Testis (tissue), 2 donors: ENCODE results near the gene HECW1.

Experiments
- POLR2A ChIP-seq: fragments of 450-650 bp; IDR thresholded peaks from one replicate; pipeline ENCODE4 v1.6.1; 2017; ENCODE audit warnings: antibody characterized with exemption, mild to moderate bottlenecking, moderate library complexity
- TF ChIP-seq, protein P1 (sequence below), 3 experiments: fragments of 450-650 bp in 2 of 3; fragments of 200-600 bp in 1 of 3; sonication (generic) in 1 of 3; IDR thresholded peaks; one replicate each; pipeline ENCODE4 v1.5.1; 2016 to 2019; ENCODE audit warnings: antibody characterized with exemption in 3 of 3, mild to moderate bottlenecking in 2 of 3, moderate library complexity in 1 of 3

DNA sequence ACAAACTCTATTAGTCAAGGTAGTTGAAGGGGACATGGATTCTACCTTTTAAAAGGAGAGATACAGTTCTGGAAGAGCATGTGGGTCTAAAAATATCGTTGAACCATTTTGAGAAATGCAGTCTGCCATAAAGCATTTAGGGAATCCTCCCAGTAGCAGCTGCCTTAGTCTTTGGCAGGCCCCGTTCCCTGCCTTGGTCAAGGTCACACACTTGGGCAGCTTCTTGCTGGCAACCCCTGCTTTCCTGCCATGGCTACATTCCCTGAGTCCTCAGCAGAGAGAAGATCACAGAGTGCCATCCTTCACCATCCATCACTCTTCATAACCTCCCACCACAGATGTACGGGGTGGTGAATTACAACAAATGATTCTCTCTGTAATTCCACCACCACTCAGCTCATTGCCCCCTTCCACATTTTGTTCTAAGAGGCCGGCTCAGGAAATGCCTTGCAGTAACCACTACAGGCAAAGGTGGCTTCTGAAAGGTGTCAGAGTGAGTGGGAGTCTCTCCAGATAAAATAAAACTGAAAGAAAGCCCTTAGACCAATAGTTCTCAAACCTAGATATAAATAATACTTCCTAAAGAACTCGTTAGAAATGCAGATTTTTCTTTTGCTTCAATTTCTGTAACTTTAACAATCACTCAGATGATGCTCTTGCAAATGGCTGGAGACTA, 349.0 kb downstream of the HECW1 start:
- TF ChIP-seq, protein P1, sequence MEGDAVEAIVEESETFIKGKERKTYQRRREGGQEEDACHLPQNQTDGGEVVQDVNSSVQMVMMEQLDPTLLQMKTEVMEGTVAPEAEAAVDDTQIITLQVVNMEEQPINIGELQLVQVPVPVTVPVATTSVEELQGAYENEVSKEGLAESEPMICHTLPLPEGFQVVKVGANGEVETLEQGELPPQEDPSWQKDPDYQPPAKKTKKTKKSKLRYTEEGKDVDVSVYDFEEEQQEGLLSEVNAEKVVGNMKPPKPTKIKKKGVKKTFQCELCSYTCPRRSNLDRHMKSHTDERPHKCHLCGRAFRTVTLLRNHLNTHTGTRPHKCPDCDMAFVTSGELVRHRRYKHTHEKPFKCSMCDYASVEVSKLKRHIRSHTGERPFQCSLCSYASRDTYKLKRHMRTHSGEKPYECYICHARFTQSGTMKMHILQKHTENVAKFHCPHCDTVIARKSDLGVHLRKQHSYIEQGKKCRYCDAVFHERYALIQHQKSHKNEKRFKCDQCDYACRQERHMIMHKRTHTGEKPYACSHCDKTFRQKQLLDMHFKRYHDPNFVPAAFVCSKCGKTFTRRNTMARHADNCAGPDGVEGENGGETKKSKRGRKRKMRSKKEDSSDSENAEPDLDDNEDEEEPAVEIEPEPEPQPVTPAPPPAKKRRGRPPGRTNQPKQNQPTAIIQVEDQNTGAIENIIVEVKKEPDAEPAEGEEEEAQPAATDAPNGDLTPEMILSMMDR (IDR thresholded peaks at IDR 0.05) = no peak
- no peak for TF ChIP-seq POLR2A
